Fibroblast of villous mesenchyme (primary cell): ENCODE results near the gene SAMD4B. TPM values are rescaled to one million over a fixed set of nuclear protein-coding genes. Genes with fewer than 3 reads are reported as not detected.
A peak's percentile ranks its signal among the peaks of the same experiment; 100 is the strongest.

Experiments
- DNase-seq: peaks from one replicate; pipeline ENCODE4 v3.0.0-alpha.2; 2010; ENCODE audit warnings: low read depth
- H3K4me3 ChIP-seq: 2 replicates; pipeline ENCODE4 v1.5.1; 2011; ENCODE audit warnings: low read depth, mild to moderate bottlenecking, low read length
- CTCF ChIP-seq: IDR thresholded peaks from 2 replicates; pipeline ENCODE4 v1.5.1; 2012; ENCODE audit warnings: low read depth, mild to moderate bottlenecking, low read length; ENCODE audit not compliant: insufficient read depth
- total RNA-seq: library from RNA; depleted of rRNA; stranded (reverse); fragments of >200 nt; gene quantifications from 2 replicates; pipeline ENCODE4 v1.2.3, GENCODE V29; 2012

SAMD4B gene
- total RNA-seq = 38.0 and 45.7 TPM in 2 replicates

- peak within 1 kb of the TSS; percentile 90 for H3K4me3 ChIP-seq
- peak; percentile 66 for TF ChIP-seq CTCF
- peak; percentile 98 for DNase-seq
Measured at GRCh38 chr19:39341719-39342604, at the start of gene SAMD4B. TSS of gene SAMD4B (plus strand) at chr19:39342421. CDS start at chr19:39356894, 14,473 bp downstream.

- H3K4me3 ChIP-seq = no peak overlapping the region
- no peak for TF ChIP-seq CTCF
- no peak for DNase-seq
Measured at GRCh38 chr19:39293394-39293793, 48.8 kb upstream of the SAMD4B start.

- DNase-seq = no peak
Measured at GRCh38 chr19:39296055-39296645, 46.1 kb upstream of the SAMD4B start, which contains the start of gene IFNL1. TSS of gene IFNL1 (plus strand) at chr19:39296407. CDS start at chr19:39296422, 15 bp downstream.

GRCh38 chr19:39296906-39297305 is 45.3 kb upstream of the SAMD4B start:
- TF ChIP-seq CTCF = no peak
- H3K4me3 ChIP-seq = no peak overlapping the region
- DNase-seq = no peak

More at GRCh38 chr19:39296055-39296645, 46.1 kb upstream of the SAMD4B start, which contains the start of gene IFNL1:
- TF ChIP-seq CTCF = no peak
- H3K4me3 ChIP-seq = no peak within 1 kb of the TSS

GRCh38 chr19:39297931-39298634 is 44.1 kb upstream of the SAMD4B start:
- no peak for DNase-seq
- no peak for TF ChIP-seq CTCF
- H3K4me3 ChIP-seq = no peak overlapping the region

- TF ChIP-seq CTCF = no peak
- DNase-seq = no peak
- no peak overlapping the region for H3K4me3 ChIP-seq
Measured at GRCh38 chr19:39299404-39299803, 42.8 kb upstream of the SAMD4B start.
